ENCODE data around the gene ESYT1.

The ESYT1 gene

DNA sequence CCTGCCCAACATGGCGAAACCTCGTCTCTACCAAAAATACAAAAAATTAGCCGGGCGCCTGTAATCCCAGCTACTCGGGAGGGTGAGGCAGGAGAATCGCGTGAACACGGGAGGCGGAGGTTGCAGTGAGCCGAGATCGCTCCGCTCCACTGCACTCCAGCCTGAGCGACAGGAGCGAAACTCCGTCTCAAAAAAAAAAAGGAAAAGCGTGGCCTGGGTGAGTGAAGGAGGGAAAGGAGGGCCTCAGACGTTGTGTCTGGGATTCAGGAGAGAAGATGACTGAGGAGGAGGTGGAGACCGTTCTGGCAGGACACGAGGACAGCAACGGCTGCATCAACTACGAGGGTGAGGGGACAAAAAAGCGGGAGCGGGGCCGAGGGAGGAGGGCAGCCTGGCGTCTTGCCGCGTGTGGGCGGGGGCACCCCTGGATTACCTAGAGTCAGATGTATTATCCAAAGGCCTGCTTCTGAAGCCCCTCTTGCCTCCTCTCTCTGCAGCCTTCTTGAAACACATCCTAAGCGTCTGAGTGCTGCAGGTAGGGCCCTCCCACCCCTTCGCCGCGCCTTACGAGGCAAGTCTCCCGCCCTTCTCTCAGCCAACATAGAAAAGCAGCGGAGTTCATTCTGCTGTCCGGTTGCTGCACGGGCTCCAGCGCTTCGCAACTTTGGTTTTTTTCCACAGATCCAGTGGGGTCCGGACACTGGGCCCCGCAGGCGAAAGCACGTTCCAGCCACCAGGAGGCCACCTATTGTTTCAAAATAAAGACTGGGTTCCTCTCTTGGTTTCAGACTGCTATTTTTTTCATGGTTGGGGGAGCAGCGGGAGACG is 29.3 kb downstream of the ESYT1 start:
- DNase-seq, result peak; percentile 79

DNA sequence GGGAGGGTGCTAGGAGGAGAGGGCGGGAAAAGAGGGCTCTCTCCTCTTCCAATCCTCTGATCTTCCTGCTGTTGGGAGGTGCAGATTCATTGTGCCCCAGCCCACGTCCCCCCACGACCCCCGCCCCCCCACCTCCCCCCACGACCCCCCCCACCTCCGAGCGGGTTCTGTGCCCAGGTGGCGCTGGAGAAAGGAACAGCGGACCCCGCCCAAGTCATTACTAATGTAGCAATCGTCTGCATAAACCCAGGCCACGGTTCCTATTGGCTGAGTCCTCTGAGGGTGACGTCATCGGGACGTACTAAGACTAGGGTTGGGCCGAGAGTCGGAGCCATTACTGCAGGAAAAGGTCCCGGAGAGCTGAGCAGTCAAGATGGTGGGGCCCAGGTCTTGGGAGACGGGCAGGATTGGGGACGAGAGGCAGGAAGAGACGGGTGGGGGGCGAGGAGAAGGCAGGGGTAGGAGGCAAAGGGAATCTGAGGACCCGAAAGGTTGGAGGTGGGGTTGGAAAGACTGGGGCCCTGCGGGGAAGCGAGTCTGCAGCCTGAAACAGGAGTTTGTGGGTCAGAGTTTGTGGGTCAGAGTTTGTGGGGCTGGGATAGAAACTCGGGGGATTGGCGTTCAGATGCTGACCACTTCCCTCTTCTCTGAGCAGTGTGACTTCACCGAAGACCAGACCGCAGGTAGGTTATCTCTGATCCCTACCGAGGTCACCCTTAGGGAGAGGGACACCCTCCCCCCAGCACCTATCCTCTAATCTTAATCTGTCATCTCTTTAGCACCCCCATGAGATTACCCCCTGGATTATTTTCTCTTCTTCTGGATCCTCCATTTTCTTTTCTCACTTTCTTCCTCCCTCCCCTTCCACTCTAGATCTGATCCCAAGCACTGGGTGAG is 30.2 kb downstream of the ESYT1 start, which contains the start of gene MYL6:
MYL6 (plus strand) TSS at position 331 of the 897 bp plus-strand sequence; CDS start at position 374, 43 bp downstream.
- peak; percentile 92 for DNase-seq

GRCh38 chr12:56158926-56159461 is 30.9 kb downstream of the ESYT1 start:
- no peak for DNase-seq

- no peak for DNase-seq
These were observed 31.6 kb downstream of the ESYT1 start for GRCh38 chr12:56159482-56160192.

- DNase-seq, result peak; percentile 77
These were observed 32.2 kb downstream of the ESYT1 start for GRCh38 chr12:56160193-56160763.

DNA sequence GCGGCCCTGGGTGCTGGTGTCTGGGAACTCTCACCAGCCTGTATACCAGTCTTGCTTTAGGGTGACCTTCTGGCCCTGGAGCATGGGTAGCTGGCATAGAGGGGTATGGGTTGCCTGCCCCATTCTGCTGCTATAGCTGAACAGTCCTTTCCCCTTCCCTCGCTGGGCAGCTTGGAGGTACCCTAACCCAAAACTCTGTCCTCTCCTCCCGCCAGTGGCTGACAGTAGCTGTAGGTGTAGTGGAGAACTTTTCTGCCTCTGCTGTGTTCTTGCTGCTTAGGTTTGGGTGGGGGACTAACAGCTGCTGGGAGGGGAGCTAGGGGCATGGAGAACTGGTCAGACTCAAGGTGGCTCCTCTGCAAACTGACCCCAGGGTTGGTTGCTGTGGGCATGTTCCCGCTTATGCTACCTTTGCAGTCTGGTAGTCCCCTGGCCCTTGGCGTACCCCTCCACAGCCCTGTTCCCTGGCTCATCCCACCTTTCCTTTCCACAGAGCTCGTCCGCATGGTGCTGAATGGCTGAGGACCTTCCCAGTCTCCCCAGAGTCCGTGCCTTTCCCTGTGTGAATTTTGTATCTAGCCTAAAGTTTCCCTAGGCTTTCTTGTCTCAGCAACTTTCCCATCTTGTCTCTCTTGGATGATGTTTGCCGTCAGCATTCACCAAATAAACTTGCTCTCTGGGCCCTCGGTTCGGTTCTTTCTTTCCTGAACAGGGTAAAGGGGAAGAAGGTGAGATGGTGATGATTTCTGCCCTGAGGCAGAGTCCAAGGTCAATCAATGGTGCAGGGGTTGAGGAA is 33.0 kb downstream of the ESYT1 start:
- DNase-seq, result no peak

DNA sequence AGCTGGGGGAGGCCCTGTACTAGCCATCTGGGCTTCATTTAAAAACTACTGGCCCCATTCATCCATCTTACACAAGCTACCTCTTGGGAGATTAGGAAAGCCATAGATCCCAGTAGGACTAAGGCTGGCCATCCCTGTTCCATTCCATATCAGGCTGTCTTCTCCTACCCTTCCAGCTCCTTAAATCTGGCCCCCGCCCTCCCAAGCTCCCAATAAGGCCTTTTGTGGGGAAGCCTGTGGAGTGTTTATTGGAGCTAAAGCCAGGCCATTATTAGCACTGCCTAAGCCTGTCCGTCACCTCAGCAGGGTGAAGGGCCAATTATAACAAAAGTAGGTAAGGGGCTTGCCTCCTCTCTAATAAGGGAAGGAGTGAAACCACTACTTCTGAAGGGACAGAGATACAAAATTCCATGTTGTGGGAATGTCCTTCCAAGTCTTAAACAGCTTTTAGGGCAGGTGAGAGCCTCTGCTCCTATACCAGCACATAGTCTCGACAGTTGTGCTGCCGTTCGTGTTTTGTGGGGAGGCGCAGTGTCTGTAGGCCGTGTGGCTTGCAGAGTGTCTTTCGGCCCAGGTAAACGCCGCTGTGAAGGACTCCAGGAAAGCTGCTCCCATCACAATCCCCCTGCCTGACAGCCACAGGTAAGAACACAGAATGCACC is 33.8 kb downstream of the ESYT1 start:
- no peak for DNase-seq

GRCh38 chr12:56162468-56163290 is 34.6 kb downstream of the ESYT1 start:
- DNase-seq, result no peak

GRCh38 chr12:56163533-56164344 is 35.7 kb downstream of the ESYT1 start:
- DNase-seq, result no peak

- no peak for DNase-seq
These were observed 36.3 kb downstream of the ESYT1 start for GRCh38 chr12:56164345-56164729.

DNA sequence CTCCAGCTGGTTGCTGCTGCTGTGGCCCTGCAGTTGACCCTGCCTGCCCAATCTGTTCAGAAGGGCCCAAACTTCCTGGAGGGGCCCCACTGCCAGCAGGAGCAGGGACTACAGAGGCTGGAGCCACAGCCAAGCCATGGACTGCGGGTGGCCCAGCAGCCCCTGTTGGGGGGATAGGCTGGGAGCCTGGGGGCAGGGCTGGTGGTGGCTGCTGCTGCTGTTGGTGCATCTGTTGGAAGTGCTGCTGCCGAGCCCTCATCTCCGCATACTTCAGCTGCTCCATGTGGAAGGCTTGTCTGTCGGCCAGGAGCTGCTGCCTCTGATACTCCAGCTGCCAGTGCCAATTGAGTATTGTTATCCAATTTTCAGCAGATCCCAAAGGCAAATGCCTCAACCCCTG is 37.3 kb downstream of the ESYT1 start:
- DNase-seq, result no peak

GRCh38 chr12:56169229-56169759 is 41.2 kb downstream of the ESYT1 start:
- no peak for DNase-seq

DNA sequence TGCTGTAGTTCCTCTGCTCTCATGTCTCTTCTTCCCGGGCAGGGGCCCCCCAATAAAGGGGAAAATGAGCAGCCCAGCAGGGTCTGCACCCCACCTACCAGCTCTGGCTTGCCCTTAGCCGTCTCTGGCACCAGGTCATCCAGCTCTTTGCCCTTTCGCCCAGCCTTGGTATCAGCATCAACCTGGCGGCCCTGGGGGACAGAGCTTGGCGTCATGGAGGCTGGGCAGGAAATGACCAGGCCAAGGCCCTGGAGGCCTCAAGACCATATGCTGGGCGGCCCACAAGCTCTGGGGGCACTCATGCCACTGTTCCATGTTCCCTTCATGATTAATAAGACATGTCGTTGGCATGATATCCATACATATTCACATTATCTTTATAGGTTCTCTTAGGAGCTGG is 44.8 kb downstream of the ESYT1 start:
- no peak for DNase-seq

- DNase-seq, result no peak
These were observed 50.3 kb downstream of the ESYT1 start for GRCh38 chr12:56178347-56178746.

GRCh38 chr12:56186957-56187356 is 58.9 kb downstream of the ESYT1 start:
- no peak for DNase-seq

GRCh38 chr12:56188131-56188777 is 60.2 kb downstream of the ESYT1 start:
- no peak for DNase-seq

DNA sequence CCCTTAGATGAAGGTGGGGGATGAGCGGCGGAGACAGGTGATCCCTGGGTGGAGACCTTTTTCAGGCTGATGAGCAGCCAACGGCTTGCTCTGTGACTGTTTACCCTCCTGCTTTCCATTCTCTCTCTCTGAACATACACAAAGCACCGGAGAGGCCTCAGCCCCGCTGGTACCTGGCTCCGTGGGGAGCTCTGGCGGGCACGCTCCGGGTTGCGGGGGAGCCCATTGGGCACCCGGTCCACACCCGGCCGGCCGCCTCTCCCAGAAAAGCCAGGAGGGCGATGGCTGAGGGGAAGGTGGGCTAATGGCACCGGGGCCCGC is 60.7 kb downstream of the ESYT1 start:
- DNase-seq, result peak; percentile 71

DNA sequence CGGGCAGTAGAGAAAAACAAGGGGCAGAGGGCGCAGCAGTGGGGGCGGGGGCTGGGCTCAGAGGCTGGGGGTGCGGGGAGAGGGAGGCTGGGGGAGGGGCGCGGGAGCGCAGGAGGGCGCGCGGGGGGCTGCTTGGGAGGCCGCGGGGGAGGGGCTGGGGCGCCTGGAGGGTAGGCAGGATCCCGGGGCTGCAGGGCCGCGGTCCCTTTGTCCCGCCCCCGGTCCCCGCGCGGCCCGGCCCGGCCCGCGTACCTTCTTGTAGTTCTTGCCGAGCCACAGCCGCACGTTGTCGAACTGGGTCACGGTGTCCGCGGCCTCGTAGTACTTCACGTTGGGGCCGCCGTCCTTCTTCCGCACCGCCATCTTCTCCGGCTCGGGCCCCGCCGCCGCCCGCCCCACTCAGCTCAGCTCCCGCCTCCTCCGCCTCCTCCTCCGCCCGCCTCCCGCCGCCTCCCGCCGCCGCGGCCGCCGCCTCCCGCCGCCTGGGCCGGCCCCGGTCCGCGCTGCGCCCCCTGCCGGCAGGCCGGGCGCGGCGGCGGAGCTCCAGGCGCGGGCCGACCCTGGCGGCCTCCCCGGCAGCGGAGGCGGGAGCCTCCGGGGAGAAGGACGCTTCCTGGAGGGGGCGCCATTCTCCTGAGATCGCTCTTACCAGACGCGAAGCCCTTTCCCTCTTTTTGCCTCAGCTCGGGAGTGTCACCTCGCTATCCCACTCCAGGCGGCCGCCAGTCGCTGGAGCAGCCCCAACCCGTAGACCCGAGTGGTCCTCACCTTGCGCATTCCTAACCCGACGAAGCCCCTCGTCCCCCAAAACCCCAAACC is 61.2 kb downstream of the ESYT1 start, which contains the start of gene SMARCC2:
SMARCC2 (minus strand) TSS at position 385 of the 819 bp plus-strand sequence; CDS start at position 363, 22 bp downstream.
- DNase-seq, result peak; percentile 91

Measured in activated CD8-positive, alpha-beta memory T cell treated with anti-CD3 and anti-CD28 coated beads, Interleukin-2, amount 50 U/mL, for 48 hours (primary cell).